A673 (cell line): ENCODE measurements around the gene MTR. TPM values are rescaled to one million over a fixed set of nuclear protein-coding genes. Genes with fewer than 3 reads are reported as not detected.

ENCODE experiments used
- BruUV-seq: library from RNA; stranded (reverse); fragments of 400-500 nt; replicated peaks from 2 replicates; lab custom pipeline; 2021; lab: Mats Ljungman, UMichigan
- CTCF ChIA-PET: fragments of 300-600 bp; sonication (Branson Sonifier 250); formaldehyde crosslinking; loops from one replicate; lab custom pipeline; 2022; ENCODE audit warnings: antibody characterized with exemption; lab: Charles Lee
- POLR2A ChIA-PET: fragments of 300-600 bp; sonication (Branson Sonifier 250); formaldehyde crosslinking; loops from one replicate; lab custom pipeline; 2022; ENCODE audit warnings: antibody characterized with exemption; ENCODE audit not compliant: low non-redundant PET; lab: Charles Lee
- DNase-seq: peaks from one replicate; pipeline ENCODE4 v3.0.0-alpha.2; 2015; ENCODE audit warnings: low spot score
- H3K27ac ChIP-seq: fragments of 200-600 bp; sonication (generic); 2 replicates; pipeline ENCODE4 v1.5.1; 2016; ENCODE audit warnings: mixed run types, low read depth, mild to moderate bottlenecking, mixed read lengths, antibody characterized with exemption, low read length; ENCODE audit not compliant: poor library complexity, severe bottlenecking
- H3K27me3 ChIP-seq: fragments of 200-600 bp; sonication (generic); replicated peaks from 2 replicates; pipeline ENCODE4 v1.6.1; 2017; ENCODE audit warnings: mixed run types, low read depth, mild to moderate bottlenecking, mixed read lengths, antibody characterized with exemption, low read length; ENCODE audit not compliant: insufficient read depth, poor library complexity
- H3K36me3 ChIP-seq: fragments of 200-600 bp; sonication (generic); 2 replicates; pipeline ENCODE4 v1.6.1; 2016; ENCODE audit warnings: mixed run types, mild to moderate bottlenecking, mixed read lengths, antibody characterized with exemption, low read length; ENCODE audit not compliant: insufficient read depth, poor library complexity, severe bottlenecking
- H3K4me1 ChIP-seq: fragments of 200-600 bp; sonication (generic); 2 replicates; pipeline ENCODE4 v1.6.1; 2017; ENCODE audit warnings: mixed run types, mild to moderate bottlenecking, mixed read lengths, antibody characterized with exemption, low read length; ENCODE audit not compliant: insufficient read depth, poor library complexity, severe bottlenecking
- H3K4me3 ChIP-seq: fragments of 200-600 bp; sonication (generic); 2 replicates; pipeline ENCODE4 v1.5.1; 2016; ENCODE audit warnings: low read depth, mixed run types, mild to moderate bottlenecking, mixed read lengths, low read length; ENCODE audit not compliant: poor library complexity, severe bottlenecking
- H3K9me3 ChIP-seq: fragments of 200-600 bp; sonication (generic); 2 replicates; pipeline ENCODE4 v1.6.1; 2016; ENCODE audit warnings: mixed run types, low read depth, mild to moderate bottlenecking, mixed read lengths, antibody characterized with exemption, low read length; ENCODE audit not compliant: poor library complexity, severe bottlenecking
- CTCF ChIP-seq: fragments of 300-800, 200-600 bp; sonication (generic); conservative IDR thresholded peaks from 2 replicates; pipeline ENCODE4 v1.5.1; 2017; ENCODE audit warnings: low read depth, mild to moderate bottlenecking, antibody characterized with exemption, low read length, moderate library complexity, mixed read lengths
- EZH2 ChIP-seq: fragments of 200-600 bp; sonication (generic); IDR thresholded peaks from 2 replicates; pipeline ENCODE4 v1.6.1; 2017; ENCODE audit warnings: borderline replicate concordance, low read depth, mild to moderate bottlenecking, mixed read lengths, antibody characterized with exemption, low read length; ENCODE audit not compliant: poor library complexity, severe bottlenecking
- intact Hi-C: fragments of 100-400 bp; cut with micrococcal nuclease; formaldehyde crosslinking; loops from one replicate; pipeline ENCODE4 v1.10.0; 2022; ENCODE audit not compliant: unreplicated experiment
- total RNA-seq: library from RNA; stranded (reverse); gene quantifications from 2 replicates; pipeline ENCODE4 v1.2.3, GENCODE V29; 2021

The MTR gene
- total RNA-seq, 1 experiment from 2014 or later, result 36.0 TPM

DNA sequence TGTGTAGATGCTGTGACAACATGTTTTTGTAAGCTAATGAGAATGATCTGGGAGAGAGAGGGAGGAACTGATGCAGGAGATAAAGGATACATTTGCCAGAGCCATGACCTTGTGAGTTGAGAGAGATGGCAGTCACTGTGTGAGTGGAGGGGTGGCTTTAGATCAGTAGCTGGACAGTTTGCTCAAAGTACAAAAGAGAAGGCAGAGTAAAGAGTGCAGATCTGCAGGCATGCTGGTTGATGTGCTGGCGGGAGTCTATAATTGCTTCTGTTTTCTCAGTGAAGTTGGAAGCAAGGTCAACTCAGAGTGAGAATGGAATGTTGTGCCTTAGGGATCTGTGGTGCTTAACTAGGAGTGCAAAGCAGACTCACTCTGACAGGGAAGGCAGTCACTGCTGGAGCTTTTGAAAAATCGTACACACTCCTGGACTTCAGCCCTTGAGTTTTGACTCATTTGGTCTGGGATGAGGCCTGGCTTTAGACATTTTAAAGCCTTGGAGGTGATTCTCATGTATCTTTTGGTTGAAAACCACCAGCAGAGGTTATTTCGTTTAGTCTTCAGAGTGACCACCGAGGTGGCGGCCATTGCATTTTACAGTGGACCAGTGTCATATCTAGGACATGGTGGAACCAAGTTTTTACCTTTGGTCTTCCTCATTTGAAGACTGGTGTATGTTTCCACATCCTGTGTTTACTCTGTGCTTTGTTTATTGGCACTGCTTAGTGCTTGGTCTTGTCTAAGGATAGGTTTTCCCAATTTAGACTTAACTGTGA is 49.6 kb downstream of the MTR start:
- H3K9me3 ChIP-seq, result no peaks in the 10 kb centered on the region
- TF ChIP-seq EZH2 (no peak), CTCF (no peak)
- no TSS peak for BruUV-seq
- intact Hi-C loops, result no loop called here
- no peak for DNase-seq
- no peak overlapping the region for H3K4me3 ChIP-seq
- no peak overlapping the region for H3K27ac ChIP-seq
- ChIA-PET CTCF (no interaction called here), POLR2A (no interaction called here)
- no peaks in the 10 kb centered on the region for H3K4me1 ChIP-seq
- no peaks in the 10 kb centered on the region for H3K36me3 ChIP-seq
- no peaks in the 10 kb centered on the region for H3K27me3 ChIP-seq

DNA sequence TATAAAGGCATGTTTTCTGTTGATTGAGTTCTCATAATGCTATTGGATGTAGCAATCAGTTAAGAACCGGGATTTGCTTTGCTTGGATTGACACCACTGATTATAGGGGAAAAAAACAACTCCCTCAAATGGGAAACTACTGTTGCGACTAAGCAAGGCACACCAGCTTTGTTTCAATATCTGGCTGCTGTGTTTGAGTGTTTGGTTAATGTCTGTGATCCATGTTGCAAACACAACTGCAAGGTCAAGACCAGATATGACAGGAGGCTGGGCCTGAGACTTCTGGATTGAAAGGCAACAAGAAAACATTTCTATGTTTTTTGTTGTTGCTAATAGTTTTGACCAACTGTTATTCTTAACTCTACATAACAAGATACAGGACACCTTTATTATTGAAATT is 50.7 kb downstream of the MTR start:
- Histone ChIP-seq H3K4me3 (no peak overlapping the region), H3K36me3 (no peaks in the 10 kb centered on the region), H3K27ac (no peak overlapping the region), H3K4me1 (no peaks in the 10 kb centered on the region), H3K9me3 (no peaks in the 10 kb centered on the region), H3K27me3 (no peaks in the 10 kb centered on the region)
- no peak for TF ChIP-seq EZH2
- no peak for TF ChIP-seq CTCF
- ChIA-PET POLR2A (no interaction called here), CTCF (no interaction called here)
- intact Hi-C loops, result no loop called here
- BruUV-seq, result no TSS peak
- DNase-seq, result no peak

GRCh38 chr1:236848274-236848923 is 53.3 kb downstream of the MTR start:
- CTCF ChIA-PET, result no interaction called here
- H3K4me3 ChIP-seq, result no peak overlapping the region
- intact Hi-C loops, result no loop called here
- H3K4me1 ChIP-seq, result no peaks in the 10 kb centered on the region
- no peak for DNase-seq
- POLR2A ChIA-PET, result no interaction called here
- H3K27me3 ChIP-seq, result no peaks in the 10 kb centered on the region
- peaks cover 8% of the 10 kb centered on the region for H3K36me3 ChIP-seq
- no peaks in the 10 kb centered on the region for H3K9me3 ChIP-seq
- H3K27ac ChIP-seq, result no peak overlapping the region
- TF ChIP-seq EZH2 (no peak), CTCF (no peak)
- BruUV-seq, result no TSS peak
